Activated CD8-positive, alpha-beta memory T cell treated with anti-CD3 and anti-CD28 coated beads, Interleukin-2, amount 50 U/mL, for 24 hours (primary cell): Measurements from ENCODE around the gene CAPZB.
"Not testable (repeated sequence)": the region's sequence is repeated elsewhere in the genome, so short reads cannot be mapped to it uniquely, and the experiment has no call there.

Source experiments
- DNase-seq: peaks from one replicate; pipeline ENCODE4 v3.0.0-alpha.2; 2020; ENCODE audit errors: extremely low read depth

The CAPZB gene

DNA sequence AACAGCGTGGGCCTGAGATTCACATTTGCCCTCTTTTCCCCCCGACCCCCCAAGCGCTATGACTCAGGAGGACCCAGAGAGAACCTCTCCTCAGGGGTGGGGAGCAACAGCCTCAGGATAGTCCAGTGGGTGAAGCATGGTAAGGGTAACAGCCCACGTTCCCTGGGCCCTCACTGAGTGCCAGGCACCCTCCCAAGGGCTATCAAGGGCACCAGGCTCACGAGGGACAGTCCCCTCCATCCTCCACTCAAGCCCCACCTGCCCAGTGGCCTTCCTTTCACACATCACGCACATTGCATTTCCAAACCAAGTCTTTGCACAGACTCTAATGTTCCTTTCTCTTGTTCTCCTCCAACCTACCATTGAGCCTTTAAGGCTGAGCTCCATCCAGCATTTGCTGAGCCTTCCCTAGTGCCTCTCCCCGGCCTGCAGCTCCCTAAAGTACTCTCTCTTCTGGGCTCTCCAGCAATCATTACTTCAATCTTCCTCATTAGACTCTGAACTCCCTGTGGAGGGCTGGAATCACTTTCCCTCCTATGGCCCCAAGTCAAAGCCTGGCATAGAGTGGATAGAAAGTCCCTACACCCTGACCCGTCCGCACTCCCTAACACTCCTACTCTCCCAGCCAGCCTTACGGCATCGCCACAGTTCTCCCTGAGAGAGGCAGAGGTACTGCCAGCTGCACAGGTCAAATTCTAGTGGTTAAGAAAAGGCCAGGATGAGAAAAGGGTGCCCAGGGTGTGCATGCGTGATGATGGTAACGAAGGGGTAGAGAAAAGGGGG, 174.4 kb downstream of the CAPZB start:
- DNase-seq: no peak

DNA sequence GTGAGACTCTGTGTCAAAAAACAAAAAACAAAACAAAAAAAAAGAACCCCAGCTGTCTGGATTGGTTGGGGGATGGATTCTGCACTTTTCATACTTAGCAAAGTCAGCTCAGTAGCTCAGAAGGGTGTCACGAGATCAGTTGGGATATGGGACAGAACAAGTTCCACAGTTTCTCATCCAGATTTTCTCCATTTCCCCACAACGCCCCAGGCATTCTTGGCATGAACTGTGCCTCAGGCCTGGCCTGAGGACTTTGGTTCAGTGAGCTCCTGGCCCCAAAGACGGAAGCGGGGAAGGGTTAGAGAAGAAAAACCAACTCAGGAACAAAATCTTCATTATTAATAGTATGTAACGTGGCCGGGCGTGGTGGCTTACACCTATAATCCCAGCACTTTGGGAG, 175.3 kb downstream of the CAPZB start:
- no peak for DNase-seq

GRCh38 chr1:19309123-19309813, 176.1 kb downstream of the CAPZB start:
- DNase-seq: no peak

GRCh38 chr1:19308509-19308907, 176.8 kb downstream of the CAPZB start:
- no peak for DNase-seq

- DNase-seq: no peak
Measured at GRCh38 chr1:19307794-19308508, 177.4 kb downstream of the CAPZB start.

- no peak for DNase-seq
Measured at GRCh38 chr1:19306941-19307340, 178.4 kb downstream of the CAPZB start.

DNA sequence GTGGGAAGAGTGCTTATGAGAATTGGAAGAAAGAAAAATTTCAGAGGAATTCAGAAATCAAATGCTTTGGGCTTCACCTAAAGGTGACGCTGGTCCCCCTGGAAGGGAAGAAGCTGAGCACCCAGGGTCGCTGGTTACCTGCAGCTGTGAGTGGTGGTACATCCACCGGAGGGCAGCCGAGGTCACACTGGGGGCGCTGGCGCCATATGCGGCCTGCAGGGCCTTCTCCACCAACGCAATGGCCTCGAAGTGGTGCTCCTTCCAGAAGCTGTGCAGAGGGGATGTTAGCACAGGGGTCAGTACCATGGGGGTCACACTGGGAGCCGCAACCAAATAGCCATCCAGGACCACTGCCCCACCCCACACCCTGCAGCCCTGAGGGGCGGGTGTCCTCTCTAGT, 179.5 kb downstream of the CAPZB start:
- DNase-seq: no peak

DNA sequence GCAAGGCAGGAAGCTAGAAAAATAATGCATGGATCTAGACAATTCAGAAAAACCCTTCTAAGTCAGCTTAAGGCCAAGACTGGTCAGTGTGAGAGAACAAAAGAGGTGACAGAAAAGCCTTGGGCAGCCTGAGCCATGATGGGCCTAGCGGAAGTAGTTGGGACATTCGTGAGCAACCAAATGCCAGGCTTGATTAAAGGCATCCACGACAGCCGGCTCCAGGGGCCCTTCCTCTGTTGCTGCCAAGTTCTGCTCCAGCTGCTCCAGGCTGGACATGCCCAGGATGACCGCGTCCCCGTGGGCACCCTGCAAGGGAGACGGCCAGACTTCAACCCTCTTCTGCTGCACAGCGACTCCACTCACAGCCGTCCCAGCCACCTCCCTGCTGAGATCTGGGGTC, 181.3 kb downstream of the CAPZB start:
- DNase-seq: not testable (repeated sequence)

- no peak for DNase-seq
Measured at GRCh38 chr1:19300211-19300610, 185.1 kb downstream of the CAPZB start.

DNA sequence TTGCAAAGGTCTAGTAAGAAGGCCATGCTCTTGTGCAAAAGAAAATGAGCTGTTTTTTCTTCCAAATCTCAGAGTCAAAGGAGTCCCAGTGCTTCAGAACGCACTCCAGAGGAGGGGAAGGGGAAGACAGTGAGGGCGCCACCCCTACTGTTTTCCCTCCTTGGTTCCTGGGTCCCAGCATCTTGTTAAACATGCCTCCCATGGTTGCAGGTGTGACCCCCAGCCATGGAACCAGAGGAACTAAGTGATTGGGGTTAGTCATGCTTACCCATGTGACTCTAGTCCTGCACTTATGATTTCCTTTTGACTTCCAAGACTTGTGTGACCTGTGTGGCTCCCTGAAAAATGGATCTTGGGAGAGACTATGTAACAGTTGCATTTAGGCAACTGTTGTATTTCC, 190.7 kb downstream of the CAPZB start:
- no peak for DNase-seq

GRCh38 chr1:19289244-19289643, 196.1 kb downstream of the CAPZB start:
- DNase-seq: no peak
